ENCODE measurements around the gene MYLK4.

Gene MYLK4

DNA sequence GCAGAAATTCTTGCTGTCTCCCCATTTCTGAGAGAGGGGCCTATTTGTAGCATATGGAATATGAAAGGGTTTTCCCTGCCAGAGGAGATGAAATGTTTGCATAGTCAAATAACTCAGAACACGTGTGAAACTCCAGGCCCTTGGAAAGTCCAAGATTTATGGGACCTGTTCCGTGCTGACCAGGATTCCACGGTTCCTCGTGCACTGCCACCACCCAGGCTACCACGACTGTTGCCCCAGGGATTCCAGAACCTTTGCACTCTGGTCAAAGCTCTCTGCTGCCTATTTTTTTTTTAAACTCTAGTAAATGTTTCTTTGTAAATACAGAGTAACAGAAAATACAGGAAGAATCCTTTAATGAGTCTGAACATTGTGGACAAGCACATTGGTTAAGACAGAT is 35.0 kb downstream of the MYLK4 start:
- no peak overlapping the region for H3K4me3 ChIP-seq (ENCODE audit: insufficient read length, low read depth)
- no peak for TF ChIP-seq YY1 (IDR thresholded peaks at IDR 0.05; ENCODE audit: insufficient read depth, insufficient read length)

DNA sequence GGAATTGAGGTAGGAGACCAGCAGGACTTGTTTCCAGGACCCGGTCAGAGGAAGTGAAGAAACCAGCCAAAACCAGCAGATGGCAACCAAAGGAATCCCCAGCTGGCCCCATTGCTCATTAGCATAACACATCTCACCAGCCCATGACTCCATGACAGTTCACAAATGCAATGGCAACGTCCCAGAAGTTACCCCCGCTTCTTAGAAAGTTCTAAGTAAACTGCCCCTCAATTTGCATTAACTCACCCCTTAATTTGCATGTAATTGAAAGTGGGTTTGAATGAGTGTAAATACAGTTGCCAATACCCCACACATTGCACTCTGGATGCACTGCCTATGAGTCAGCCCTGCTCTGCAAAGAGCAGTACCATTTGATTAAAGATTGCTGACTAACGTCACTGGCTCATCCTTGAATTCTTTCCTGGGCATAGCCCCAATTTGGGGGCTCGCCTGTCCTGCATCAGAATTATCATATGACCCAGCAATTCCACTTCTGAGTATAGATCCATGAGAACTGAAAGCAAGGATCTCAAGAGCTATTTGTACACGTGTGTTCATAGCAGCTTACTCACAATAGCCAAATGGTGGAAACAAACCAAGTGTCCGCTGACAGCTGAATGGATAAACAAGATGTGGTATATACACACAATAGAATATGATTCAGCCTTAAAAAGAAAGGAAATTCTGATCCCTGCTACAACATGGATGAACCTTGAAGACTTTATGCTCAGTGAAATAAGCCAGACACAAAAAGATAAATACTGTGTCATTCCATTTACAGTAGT is 36.4 kb downstream of the MYLK4 start:
- no peak overlapping the region for H3K4me3 ChIP-seq (ENCODE audit: insufficient read length, low read depth)
- H3K27me3 ChIP-seq (ENCODE audit: insufficient read depth, insufficient read length): no peaks in the 10 kb centered on the region
- H3K9me3 ChIP-seq (ENCODE audit: insufficient read depth, low read length): peaks cover 30% of the 10 kb centered on the region
- no peak for TF ChIP-seq ZNF274 (IDR thresholded peaks at IDR 0.05; ENCODE audit: low read depth, low read length)
- no peak for TF ChIP-seq YY1 (IDR thresholded peaks at IDR 0.05; ENCODE audit: insufficient read depth, insufficient read length)
- no peak for TF ChIP-seq SUZ12 (IDR thresholded peaks at IDR 0.05; ENCODE audit: extremely low read depth, insufficient read depth, insufficient read length)
- no peak overlapping the region for H3K9ac ChIP-seq (ENCODE audit: insufficient read length, low read depth)
- peak; percentile 30 for DNase-seq (ENCODE audit: low read depth, low spot score)
- H3K36me3 ChIP-seq (ENCODE audit: insufficient read depth, insufficient read length, low read length): no peaks in the 10 kb centered on the region
- H3K4me1 ChIP-seq (ENCODE audit: insufficient read depth, insufficient read length): no peaks in the 10 kb centered on the region

More for the DNA sequence above, 35.0 kb downstream of the MYLK4 start:
- DNase-seq (ENCODE audit: low read depth, low spot score): no peak
- H3K36me3 ChIP-seq (ENCODE audit: insufficient read depth, insufficient read length, low read length): no peaks in the 10 kb centered on the region
- peaks cover 16% of the 10 kb centered on the region for H3K9me3 ChIP-seq (ENCODE audit: insufficient read depth, low read length)
- H3K4me1 ChIP-seq (ENCODE audit: insufficient read depth, insufficient read length): no peaks in the 10 kb centered on the region
- no peaks in the 10 kb centered on the region for H3K27me3 ChIP-seq (ENCODE audit: insufficient read depth, insufficient read length)
- H3K9ac ChIP-seq (ENCODE audit: insufficient read length, low read depth): no peak overlapping the region

- Histone ChIP-seq H3K4me3 (ENCODE audit: insufficient read length, low read depth) (no peak overlapping the region), H3K27me3 (ENCODE audit: insufficient read depth, insufficient read length) (no peaks in the 10 kb centered on the region), H3K9ac (ENCODE audit: insufficient read length, low read depth) (no peak overlapping the region), H3K36me3 (ENCODE audit: insufficient read depth, insufficient read length, low read length) (no peaks in the 10 kb centered on the region), H3K9me3 (ENCODE audit: insufficient read depth, low read length) (peaks cover 32% of the 10 kb centered on the region), H3K4me1 (ENCODE audit: insufficient read depth, insufficient read length) (no peaks in the 10 kb centered on the region)
- TF ChIP-seq ZNF274 (IDR thresholded peaks at IDR 0.05; ENCODE audit: low read depth, low read length) (no peak), YY1 (IDR thresholded peaks at IDR 0.05; ENCODE audit: insufficient read depth, insufficient read length) (no peak), SUZ12 (IDR thresholded peaks at IDR 0.05; ENCODE audit: extremely low read depth, insufficient read depth, insufficient read length) (no peak)
- DNase-seq (ENCODE audit: low read depth, low spot score): no peak
These were observed 37.1 kb downstream of the MYLK4 start for GRCh38 chr6:2713473-2714110.

GRCh38 chr6:2712102-2712501 is 38.6 kb downstream of the MYLK4 start:
- Histone ChIP-seq H3K9me3 (ENCODE audit: insufficient read depth, low read length) (peaks cover 32% of the 10 kb centered on the region), H3K9ac (ENCODE audit: insufficient read length, low read depth) (no peak overlapping the region), H3K27me3 (ENCODE audit: insufficient read depth, insufficient read length) (no peaks in the 10 kb centered on the region), H3K4me1 (ENCODE audit: insufficient read depth, insufficient read length) (no peaks in the 10 kb centered on the region), H3K36me3 (ENCODE audit: insufficient read depth, insufficient read length, low read length) (no peaks in the 10 kb centered on the region), H3K4me3 (ENCODE audit: insufficient read length, low read depth) (no peak overlapping the region)
- no peak for TF ChIP-seq YY1 (IDR thresholded peaks at IDR 0.05; ENCODE audit: insufficient read depth, insufficient read length)
- TF ChIP-seq SUZ12 (IDR thresholded peaks at IDR 0.05; ENCODE audit: extremely low read depth, insufficient read depth, insufficient read length): no peak
- TF ChIP-seq ZNF274 (IDR thresholded peaks at IDR 0.05; ENCODE audit: low read depth, low read length): no peak
- no peak for DNase-seq (ENCODE audit: low read depth, low spot score)

- no peak overlapping the region for H3K9ac ChIP-seq (ENCODE audit: insufficient read length, low read depth)
- H3K4me1 ChIP-seq (ENCODE audit: insufficient read depth, insufficient read length): no peaks in the 10 kb centered on the region
- TF ChIP-seq SUZ12 (IDR thresholded peaks at IDR 0.05; ENCODE audit: extremely low read depth, insufficient read depth, insufficient read length): no peak
- no peak for TF ChIP-seq ZNF274 (IDR thresholded peaks at IDR 0.05; ENCODE audit: low read depth, low read length)
- no peak for TF ChIP-seq YY1 (IDR thresholded peaks at IDR 0.05; ENCODE audit: insufficient read depth, insufficient read length)
- peaks cover 32% of the 10 kb centered on the region for H3K9me3 ChIP-seq (ENCODE audit: insufficient read depth, low read length)
- H3K4me3 ChIP-seq (ENCODE audit: insufficient read length, low read depth): no peak overlapping the region
- no peaks in the 10 kb centered on the region for H3K27me3 ChIP-seq (ENCODE audit: insufficient read depth, insufficient read length)
- no peaks in the 10 kb centered on the region for H3K36me3 ChIP-seq (ENCODE audit: insufficient read depth, insufficient read length, low read length)
- DNase-seq (ENCODE audit: low read depth, low spot score): no peak
These were observed 40.3 kb downstream of the MYLK4 start for GRCh38 chr6:2710412-2710811.

DNA sequence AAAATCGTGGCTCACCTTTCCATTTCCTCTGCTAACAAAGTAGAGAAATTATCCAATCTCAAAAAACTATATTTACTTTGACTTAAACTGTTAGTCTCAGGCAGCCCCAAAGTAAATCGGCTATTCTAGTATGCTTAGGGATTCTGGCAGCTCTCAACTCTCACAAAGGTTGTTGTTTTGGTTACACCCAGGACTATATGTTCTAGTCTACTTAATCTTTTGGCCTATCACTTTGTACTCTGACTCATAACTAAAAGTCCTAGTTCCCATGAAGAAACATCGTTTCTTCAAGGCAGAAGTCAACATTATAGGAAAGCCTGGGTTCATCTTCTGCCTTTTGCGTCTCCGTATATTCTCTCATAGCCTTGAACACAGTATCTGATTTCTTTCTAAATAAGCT is 42.3 kb downstream of the MYLK4 start:
- TF ChIP-seq ZNF274 (IDR thresholded peaks at IDR 0.05; ENCODE audit: low read depth, low read length) (no peak), SUZ12 (IDR thresholded peaks at IDR 0.05; ENCODE audit: extremely low read depth, insufficient read depth, insufficient read length) (no peak), YY1 (IDR thresholded peaks at IDR 0.05; ENCODE audit: insufficient read depth, insufficient read length) (no peak)
- Histone ChIP-seq H3K4me3 (ENCODE audit: insufficient read length, low read depth) (no peak overlapping the region), H3K9me3 (ENCODE audit: insufficient read depth, low read length) (peaks cover 27% of the 10 kb centered on the region), H3K9ac (ENCODE audit: insufficient read length, low read depth) (no peak overlapping the region), H3K4me1 (ENCODE audit: insufficient read depth, insufficient read length) (no peaks in the 10 kb centered on the region), H3K36me3 (ENCODE audit: insufficient read depth, insufficient read length, low read length) (no peaks in the 10 kb centered on the region), H3K27me3 (ENCODE audit: insufficient read depth, insufficient read length) (no peaks in the 10 kb centered on the region)
- DNase-seq (ENCODE audit: low read depth, low spot score): no peak

DNA sequence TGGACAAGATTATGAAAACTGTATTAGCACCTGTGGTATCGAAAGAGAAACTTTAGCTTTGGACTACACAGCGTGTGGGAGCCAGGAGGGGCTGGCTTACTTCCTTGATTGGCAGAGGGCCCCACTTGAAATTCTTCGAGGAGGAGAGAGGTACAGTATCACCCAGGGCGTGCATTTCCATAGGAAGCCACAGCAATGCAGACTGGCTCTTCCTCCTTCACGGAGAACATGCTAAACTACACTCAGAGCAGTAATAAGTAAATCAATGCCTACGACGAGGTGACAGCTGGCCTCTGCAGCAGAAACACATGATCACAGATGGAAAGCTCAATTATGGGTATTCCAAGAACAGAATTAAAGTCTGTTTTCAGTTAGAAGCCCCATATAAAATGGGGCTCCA is 44.2 kb downstream of the MYLK4 start:
- no peak overlapping the region for H3K9ac ChIP-seq (ENCODE audit: insufficient read length, low read depth)
- no peaks in the 10 kb centered on the region for H3K27me3 ChIP-seq (ENCODE audit: insufficient read depth, insufficient read length)
- TF ChIP-seq YY1 (IDR thresholded peaks at IDR 0.05; ENCODE audit: insufficient read depth, insufficient read length): no peak
- H3K36me3 ChIP-seq (ENCODE audit: insufficient read depth, insufficient read length, low read length): no peaks in the 10 kb centered on the region
- peaks cover 24% of the 10 kb centered on the region for H3K9me3 ChIP-seq (ENCODE audit: insufficient read depth, low read length)
- no peaks in the 10 kb centered on the region for H3K4me1 ChIP-seq (ENCODE audit: insufficient read depth, insufficient read length)
- DNase-seq (ENCODE audit: low read depth, low spot score): no peak
- no peak overlapping the region for H3K4me3 ChIP-seq (ENCODE audit: insufficient read length, low read depth)

Data from NT2/D1 (cell line).